ENCODE measurements around the gene KLF12.
A peak's percentile ranks its signal among the peaks of the same experiment; 100 is the strongest.

KLF12 gene

DNA sequence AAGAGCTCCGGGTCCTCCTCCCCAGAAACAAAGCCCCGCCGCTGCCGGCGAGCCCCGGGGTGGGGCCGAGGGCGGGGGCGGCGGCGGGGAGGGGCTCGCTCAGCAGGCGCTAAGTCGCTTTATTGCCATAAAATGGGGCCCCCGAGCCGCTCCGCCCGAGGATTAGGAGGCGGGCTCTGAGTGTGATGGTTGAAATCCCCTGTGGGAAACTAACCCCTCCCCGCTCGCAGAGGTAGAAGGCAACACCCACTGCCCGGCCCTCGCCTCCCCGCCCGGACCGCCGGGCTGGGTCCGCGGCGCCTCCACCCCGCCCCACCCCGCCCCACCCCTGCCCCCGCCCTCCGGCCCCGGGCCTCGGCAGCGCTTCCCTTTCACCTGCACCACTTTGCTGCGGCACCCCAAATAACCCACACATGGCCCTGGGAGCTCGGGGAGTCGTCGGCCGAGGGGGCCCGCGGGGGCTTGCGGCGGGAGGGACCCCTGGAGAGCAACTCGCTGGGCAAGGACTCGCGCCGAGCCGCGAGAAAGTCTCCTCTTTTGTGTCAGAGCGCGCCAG lies at the start of gene KLF12:
TSS of gene KLF12 (minus strand) at position 184 of the 556 bp plus-strand sequence.
- Histone ChIP-seq H3K27ac (ENCODE audit: low read length) (peak within 1 kb of the TSS; percentile 64), H3K9ac (ENCODE audit: low read length) (peak within 1 kb of the TSS; percentile 90), H3K9me3 (ENCODE audit: control insufficient read depth, low read depth, low read length) (no peaks in the 10 kb centered on the region), H3K4me1 (ENCODE audit: control insufficient read depth, low read depth, low read length) (peaks cover 11% of the 10 kb centered on the region), H3K36me3 (ENCODE audit: control insufficient read depth, low read depth, low read length) (no peaks in the 10 kb centered on the region), H3K4me3 (ENCODE audit: low read length) (peak within 1 kb of the TSS; percentile 97), H3K27me3 (ENCODE audit: control insufficient read depth, insufficient read depth, low read length) (peaks cover 15% of the 10 kb centered on the region)

- H3K27ac ChIP-seq (ENCODE audit: low read length): no peak overlapping the region
- H3K9me3 ChIP-seq (ENCODE audit: control insufficient read depth, low read depth, low read length): no peaks in the 10 kb centered on the region
- no peak overlapping the region for H3K9ac ChIP-seq (ENCODE audit: low read length)
- no peak overlapping the region for H3K4me3 ChIP-seq (ENCODE audit: low read length)
- no peaks in the 10 kb centered on the region for H3K4me1 ChIP-seq (ENCODE audit: control insufficient read depth, low read depth, low read length)
- H3K27me3 ChIP-seq (ENCODE audit: control insufficient read depth, insufficient read depth, low read length): no peaks in the 10 kb centered on the region
- H3K36me3 ChIP-seq (ENCODE audit: control insufficient read depth, low read depth, low read length): no peaks in the 10 kb centered on the region
Observed at GRCh38 chr13:74182491-74182890, 48.3 kb upstream of the KLF12 start.

- Histone ChIP-seq H3K4me1 (ENCODE audit: control insufficient read depth, low read depth, low read length) (no peaks in the 10 kb centered on the region), H3K4me3 (ENCODE audit: low read length) (no peak overlapping the region)
Observed at GRCh38 chr13:74174810-74175209, 40.6 kb upstream of the KLF12 start.

DNA sequence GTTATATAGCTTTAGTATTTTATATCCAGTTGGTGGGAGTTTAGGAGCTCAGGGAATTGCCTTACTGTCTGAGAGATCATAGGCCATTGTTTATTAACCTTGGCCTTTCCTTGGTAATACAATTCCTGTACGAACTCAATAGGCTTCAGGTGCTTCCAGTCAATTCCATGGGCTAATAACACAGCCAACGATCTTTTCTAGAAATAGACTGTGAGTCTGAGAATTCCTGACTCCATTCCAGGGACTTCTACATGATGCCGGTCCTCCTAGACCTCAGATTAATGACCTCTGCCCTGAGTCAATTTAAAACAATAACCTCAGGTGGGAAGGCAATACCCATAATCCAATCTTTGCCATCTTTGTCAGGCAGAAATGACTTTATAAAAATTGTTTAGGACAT lies 39.6 kb upstream of the KLF12 start:
- Histone ChIP-seq H3K9me3 (ENCODE audit: control insufficient read depth, low read depth, low read length) (no peaks in the 10 kb centered on the region), H3K36me3 (ENCODE audit: control insufficient read depth, low read depth, low read length) (no peaks in the 10 kb centered on the region), H3K4me3 (ENCODE audit: low read length) (no peak overlapping the region), H3K27ac (ENCODE audit: low read length) (no peak overlapping the region), H3K9ac (ENCODE audit: low read length) (no peak overlapping the region), H3K27me3 (ENCODE audit: control insufficient read depth, insufficient read depth, low read length) (no peaks in the 10 kb centered on the region), H3K4me1 (ENCODE audit: control insufficient read depth, low read depth, low read length) (no peaks in the 10 kb centered on the region)

More at GRCh38 chr13:74174810-74175209, 40.6 kb upstream of the KLF12 start:
- no peak overlapping the region for H3K9ac ChIP-seq (ENCODE audit: low read length)
- no peaks in the 10 kb centered on the region for H3K27me3 ChIP-seq (ENCODE audit: control insufficient read depth, insufficient read depth, low read length)
- no peaks in the 10 kb centered on the region for H3K9me3 ChIP-seq (ENCODE audit: control insufficient read depth, low read depth, low read length)
- H3K27ac ChIP-seq (ENCODE audit: low read length): no peak overlapping the region
- no peaks in the 10 kb centered on the region for H3K36me3 ChIP-seq (ENCODE audit: control insufficient read depth, low read depth, low read length)

- no peaks in the 10 kb centered on the region for H3K27me3 ChIP-seq (ENCODE audit: control insufficient read depth, insufficient read depth, low read length)
- no peaks in the 10 kb centered on the region for H3K9me3 ChIP-seq (ENCODE audit: control insufficient read depth, low read depth, low read length)
- H3K4me3 ChIP-seq (ENCODE audit: low read length): no peak overlapping the region
- H3K9ac ChIP-seq (ENCODE audit: low read length): no peak overlapping the region
- no peak overlapping the region for H3K27ac ChIP-seq (ENCODE audit: low read length)
- H3K36me3 ChIP-seq (ENCODE audit: control insufficient read depth, low read depth, low read length): no peaks in the 10 kb centered on the region
- no peaks in the 10 kb centered on the region for H3K4me1 ChIP-seq (ENCODE audit: control insufficient read depth, low read depth, low read length)
Observed at GRCh38 chr13:74171641-74172040, 37.4 kb upstream of the KLF12 start.

DNA sequence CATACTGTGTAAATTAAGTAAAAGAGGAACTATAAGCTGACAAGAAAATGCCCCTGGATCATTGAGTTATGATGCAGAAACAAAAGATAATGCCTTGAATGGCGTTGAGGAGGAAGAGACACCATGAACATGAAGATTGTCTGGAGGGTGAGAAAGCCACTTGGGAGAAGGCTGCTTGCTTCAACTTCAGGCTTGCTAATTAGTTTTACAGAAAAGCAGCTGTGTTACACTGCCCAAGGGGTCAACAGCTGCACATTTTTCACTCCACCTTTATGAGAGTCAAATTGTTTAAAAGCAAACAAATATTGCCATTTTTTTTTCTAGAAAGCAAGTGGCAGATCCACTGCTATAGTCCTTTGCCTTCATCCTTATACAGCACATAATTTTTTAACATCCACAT lies 35.5 kb upstream of the KLF12 start:
- Histone ChIP-seq H3K27ac (ENCODE audit: low read length) (no peak overlapping the region), H3K9ac (ENCODE audit: low read length) (no peak overlapping the region), H3K4me3 (ENCODE audit: low read length) (no peak overlapping the region), H3K27me3 (ENCODE audit: control insufficient read depth, insufficient read depth, low read length) (no peaks in the 10 kb centered on the region), H3K36me3 (ENCODE audit: control insufficient read depth, low read depth, low read length) (no peaks in the 10 kb centered on the region), H3K9me3 (ENCODE audit: control insufficient read depth, low read depth, low read length) (no peaks in the 10 kb centered on the region), H3K4me1 (ENCODE audit: control insufficient read depth, low read depth, low read length) (no peaks in the 10 kb centered on the region)

GRCh38 chr13:74168263-74168675 lies 34.1 kb upstream of the KLF12 start:
- H3K9ac ChIP-seq (ENCODE audit: low read length): no peak overlapping the region
- H3K4me3 ChIP-seq (ENCODE audit: low read length): no peak overlapping the region
- no peaks in the 10 kb centered on the region for H3K27me3 ChIP-seq (ENCODE audit: control insufficient read depth, insufficient read depth, low read length)
- H3K4me1 ChIP-seq (ENCODE audit: control insufficient read depth, low read depth, low read length): no peaks in the 10 kb centered on the region
- no peaks in the 10 kb centered on the region for H3K36me3 ChIP-seq (ENCODE audit: control insufficient read depth, low read depth, low read length)
- no peaks in the 10 kb centered on the region for H3K9me3 ChIP-seq (ENCODE audit: control insufficient read depth, low read depth, low read length)
- H3K27ac ChIP-seq (ENCODE audit: low read length): no peak overlapping the region

DNA sequence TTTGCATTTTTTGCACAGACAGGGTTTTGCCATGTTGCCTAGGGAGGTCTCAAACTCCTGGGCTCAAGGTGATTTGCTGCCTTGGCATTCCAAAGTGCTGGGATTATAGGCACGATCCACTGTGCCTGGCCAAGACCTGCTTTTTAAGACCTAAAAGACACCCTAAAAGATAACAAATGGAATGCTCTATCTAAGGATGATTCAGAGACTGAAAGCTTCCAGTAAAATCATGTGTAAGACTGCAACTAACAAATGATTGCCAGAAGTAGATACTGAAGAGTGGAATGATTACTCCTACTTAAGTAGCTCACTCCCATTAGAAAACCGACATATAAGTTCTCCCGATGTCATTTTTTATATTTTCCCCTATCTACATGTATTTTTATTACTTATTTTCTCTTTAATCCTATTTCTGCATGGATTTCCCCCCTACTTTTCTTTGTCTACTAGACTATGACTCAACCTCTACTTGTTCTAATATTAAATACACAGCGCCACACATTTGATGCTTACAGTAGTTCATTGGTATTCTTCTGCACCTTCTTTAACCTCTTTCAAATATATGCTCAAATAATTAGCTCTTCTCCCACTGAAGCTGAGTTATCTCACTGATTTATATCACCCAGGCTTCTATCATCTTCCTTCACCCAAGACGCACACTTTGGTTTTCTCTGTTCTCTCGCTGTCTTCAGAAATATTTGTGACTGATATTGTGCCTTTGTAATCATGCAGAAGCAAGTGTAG lies 32.2 kb upstream of the KLF12 start:
- no peaks in the 10 kb centered on the region for H3K36me3 ChIP-seq (ENCODE audit: control insufficient read depth, low read depth, low read length)
- no peak overlapping the region for H3K27ac ChIP-seq (ENCODE audit: low read length)

DNA sequence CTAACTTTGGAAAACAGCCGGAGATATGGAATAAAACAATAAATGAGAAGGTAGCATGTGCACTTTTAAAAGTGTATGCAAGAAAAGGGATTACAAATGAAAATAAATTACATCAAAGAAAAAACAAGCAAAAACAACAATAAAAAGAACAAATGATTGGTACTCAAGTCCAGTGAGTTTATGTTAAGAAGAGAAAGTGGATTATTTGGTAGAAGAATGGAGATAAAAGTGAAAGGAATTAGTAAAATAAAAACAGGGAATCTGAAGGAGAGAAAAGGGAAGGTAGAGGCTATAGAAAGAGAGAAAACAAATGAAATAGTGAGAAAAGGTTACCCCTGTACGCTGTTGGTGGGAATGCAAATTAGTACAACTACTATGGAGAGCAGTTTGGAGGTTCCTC lies 28.6 kb upstream of the KLF12 start:
- Histone ChIP-seq H3K4me1 (ENCODE audit: control insufficient read depth, low read depth, low read length) (no peaks in the 10 kb centered on the region), H3K4me3 (ENCODE audit: low read length) (no peak overlapping the region), H3K27ac (ENCODE audit: low read length) (no peak overlapping the region), H3K27me3 (ENCODE audit: control insufficient read depth, insufficient read depth, low read length) (no peaks in the 10 kb centered on the region), H3K36me3 (ENCODE audit: control insufficient read depth, low read depth, low read length) (no peaks in the 10 kb centered on the region), H3K9ac (ENCODE audit: low read length) (no peak overlapping the region), H3K9me3 (ENCODE audit: control insufficient read depth, low read depth, low read length) (no peaks in the 10 kb centered on the region)

More for the DNA sequence above, 32.2 kb upstream of the KLF12 start:
- Histone ChIP-seq H3K9ac (ENCODE audit: low read length) (no peak overlapping the region), H3K27me3 (ENCODE audit: control insufficient read depth, insufficient read depth, low read length) (no peaks in the 10 kb centered on the region), H3K4me3 (ENCODE audit: low read length) (no peak overlapping the region), H3K9me3 (ENCODE audit: control insufficient read depth, low read depth, low read length) (no peaks in the 10 kb centered on the region), H3K4me1 (ENCODE audit: control insufficient read depth, low read depth, low read length) (no peaks in the 10 kb centered on the region)

DNA sequence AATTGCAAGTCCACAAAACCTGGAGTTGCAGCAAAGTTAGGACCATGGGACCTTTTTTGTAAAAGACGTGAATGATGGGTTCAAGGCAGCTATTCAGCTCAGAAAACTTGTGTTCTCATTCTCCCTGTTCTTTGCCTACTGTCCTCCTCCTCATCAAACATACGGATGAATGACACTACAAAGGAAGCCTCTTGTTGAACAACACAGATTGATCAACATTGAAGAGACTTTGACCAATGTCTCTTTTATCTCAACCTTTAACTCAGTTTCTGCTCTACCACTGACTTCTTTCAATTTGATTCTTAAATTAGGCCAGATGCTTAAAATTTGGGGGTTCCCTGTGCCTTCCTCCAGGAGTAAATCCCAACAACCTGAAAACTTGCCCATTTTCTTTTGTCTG lies 27.9 kb upstream of the KLF12 start:
- H3K36me3 ChIP-seq (ENCODE audit: control insufficient read depth, low read depth, low read length): no peaks in the 10 kb centered on the region

DNA sequence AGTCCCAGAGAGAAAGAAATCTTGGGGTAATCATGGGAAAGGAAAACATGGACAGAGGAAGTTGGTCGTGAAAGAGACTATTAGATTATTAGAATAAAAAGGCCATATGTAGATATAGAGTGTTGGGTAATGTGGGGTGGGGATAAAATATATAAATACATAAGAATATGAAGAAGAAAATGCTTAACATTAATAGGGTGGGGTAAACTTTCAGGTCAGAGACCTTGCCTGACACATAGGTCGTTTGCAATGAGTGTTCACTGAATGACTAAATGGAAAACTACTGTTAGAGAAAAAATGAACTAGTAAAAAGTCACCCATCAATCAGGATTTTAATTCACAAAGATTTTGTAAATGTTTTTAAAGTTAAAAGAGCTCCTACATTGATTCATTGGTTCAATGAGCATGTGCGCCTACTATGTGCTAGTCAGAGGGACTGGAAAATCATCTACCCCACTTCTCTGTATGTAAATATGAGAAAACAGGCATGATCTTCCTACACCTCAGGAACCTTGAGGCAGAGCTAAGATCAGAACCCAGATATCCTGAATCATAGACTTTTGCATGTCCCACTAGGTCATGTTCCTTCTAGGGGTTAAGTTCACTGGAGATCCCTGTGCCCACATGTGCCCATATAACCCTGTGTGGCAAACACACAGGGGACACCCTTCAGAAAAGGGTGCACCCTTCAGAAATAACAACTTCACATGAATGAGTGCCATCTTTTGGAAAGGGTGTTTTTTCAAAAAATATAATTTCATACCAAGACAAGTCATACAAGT lies 24.6 kb upstream of the KLF12 start:
- Histone ChIP-seq H3K27ac (ENCODE audit: low read length) (no peak overlapping the region), H3K9me3 (ENCODE audit: control insufficient read depth, low read depth, low read length) (no peaks in the 10 kb centered on the region), H3K4me3 (ENCODE audit: low read length) (no peak overlapping the region), H3K4me1 (ENCODE audit: control insufficient read depth, low read depth, low read length) (no peaks in the 10 kb centered on the region), H3K27me3 (ENCODE audit: control insufficient read depth, insufficient read depth, low read length) (no peaks in the 10 kb centered on the region), H3K9ac (ENCODE audit: low read length) (no peak overlapping the region), H3K36me3 (ENCODE audit: control insufficient read depth, low read depth, low read length) (no peaks in the 10 kb centered on the region)

More for the DNA sequence above, 27.9 kb upstream of the KLF12 start:
- no peaks in the 10 kb centered on the region for H3K27me3 ChIP-seq (ENCODE audit: control insufficient read depth, insufficient read depth, low read length)
- H3K27ac ChIP-seq (ENCODE audit: low read length): no peak overlapping the region
- H3K4me1 ChIP-seq (ENCODE audit: control insufficient read depth, low read depth, low read length): no peaks in the 10 kb centered on the region
- H3K9me3 ChIP-seq (ENCODE audit: control insufficient read depth, low read depth, low read length): no peaks in the 10 kb centered on the region
- no peak overlapping the region for H3K4me3 ChIP-seq (ENCODE audit: low read length)
- no peak overlapping the region for H3K9ac ChIP-seq (ENCODE audit: low read length)

All from iPS-18a (cell line).